ELR (cell line): ENCODE data around the gene MAPKAP1.

Experiments used
- DNase-seq: peaks from one replicate; pipeline ENCODE4 v3.0.0-alpha.2; 2015; ENCODE audit warnings: low read depth

The MAPKAP1 gene

DNA sequence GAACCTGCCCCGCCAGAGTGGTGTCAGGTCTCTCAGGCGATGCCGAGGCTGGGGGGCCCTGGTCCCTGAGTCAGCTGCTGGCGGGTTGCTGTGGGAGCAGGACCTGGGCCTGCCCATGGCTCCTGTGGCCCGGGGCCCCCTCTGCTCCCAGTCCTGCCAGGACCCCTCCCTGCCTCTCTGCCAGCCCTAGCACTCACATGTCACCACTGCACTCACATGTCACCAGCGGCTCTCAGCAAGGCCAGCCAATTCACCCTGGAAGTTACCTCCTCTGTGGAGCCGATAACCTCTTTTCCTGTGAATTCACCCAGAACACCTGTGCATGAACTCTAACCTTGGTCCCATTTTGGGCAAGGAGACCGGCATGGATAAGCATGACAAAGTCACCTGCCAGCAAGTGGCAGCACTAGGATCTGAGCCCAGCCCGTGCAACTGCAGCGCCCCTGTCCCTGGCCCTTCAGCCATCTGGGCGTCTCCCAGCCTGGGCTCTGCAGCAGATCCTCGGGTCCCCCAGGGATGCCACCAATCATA, 275.2 kb downstream of the MAPKAP1 start:
- no peak for DNase-seq

GRCh38 chr9:125431012-125431305, 276.0 kb downstream of the MAPKAP1 start:
- no peak for DNase-seq

GRCh38 chr9:125430161-125431011, 276.6 kb downstream of the MAPKAP1 start:
- DNase-seq, result no peak

- no peak for DNase-seq
Observed at GRCh38 chr9:125429476-125430160, 277.4 kb downstream of the MAPKAP1 start.

- DNase-seq, result no peak
Observed at GRCh38 chr9:125428902-125429467, 278.0 kb downstream of the MAPKAP1 start.

GRCh38 chr9:125428060-125428901, 278.7 kb downstream of the MAPKAP1 start:
- peak; percentile 12 for DNase-seq

DNA sequence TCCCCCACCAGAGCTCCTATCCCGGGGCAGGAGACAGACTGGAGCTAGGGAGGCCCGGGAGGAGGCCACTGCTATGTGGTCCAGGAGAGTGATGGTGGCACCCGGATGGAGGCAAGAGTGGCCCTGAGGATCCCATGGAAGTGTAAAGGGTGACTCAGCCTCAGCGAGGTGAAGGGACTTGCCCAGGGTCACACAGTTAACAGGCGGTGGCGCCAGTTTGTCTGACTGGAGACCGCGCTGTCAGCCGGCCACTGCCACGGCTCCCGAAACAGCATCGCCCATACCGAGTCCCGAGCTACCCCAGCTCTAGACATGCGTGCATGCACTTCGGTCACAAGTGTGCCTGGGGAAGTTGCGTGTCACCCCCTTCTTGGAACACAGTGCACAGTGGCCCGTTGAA, 279.5 kb downstream of the MAPKAP1 start:
- no peak for DNase-seq

DNA sequence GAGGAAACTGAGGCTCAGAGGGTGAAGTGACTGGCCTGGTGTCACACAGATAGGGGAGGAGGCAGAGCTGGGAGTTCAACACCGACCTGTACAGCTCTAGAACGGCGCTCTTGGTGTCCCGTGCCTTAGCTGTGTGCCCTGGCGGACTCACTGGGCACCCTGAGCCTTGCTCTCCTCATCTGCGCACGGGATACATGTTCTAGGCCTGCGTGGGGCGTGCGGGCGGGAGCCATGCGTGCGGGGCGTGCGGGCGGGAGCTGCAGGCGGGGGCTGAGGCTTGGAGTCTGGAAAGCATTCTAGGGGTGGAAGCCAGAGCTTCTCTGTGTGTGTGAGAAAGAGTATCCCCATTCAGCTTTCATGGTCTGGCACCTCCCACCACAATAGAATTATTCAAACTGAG, 280.1 kb downstream of the MAPKAP1 start:
- no peak for DNase-seq

DNA sequence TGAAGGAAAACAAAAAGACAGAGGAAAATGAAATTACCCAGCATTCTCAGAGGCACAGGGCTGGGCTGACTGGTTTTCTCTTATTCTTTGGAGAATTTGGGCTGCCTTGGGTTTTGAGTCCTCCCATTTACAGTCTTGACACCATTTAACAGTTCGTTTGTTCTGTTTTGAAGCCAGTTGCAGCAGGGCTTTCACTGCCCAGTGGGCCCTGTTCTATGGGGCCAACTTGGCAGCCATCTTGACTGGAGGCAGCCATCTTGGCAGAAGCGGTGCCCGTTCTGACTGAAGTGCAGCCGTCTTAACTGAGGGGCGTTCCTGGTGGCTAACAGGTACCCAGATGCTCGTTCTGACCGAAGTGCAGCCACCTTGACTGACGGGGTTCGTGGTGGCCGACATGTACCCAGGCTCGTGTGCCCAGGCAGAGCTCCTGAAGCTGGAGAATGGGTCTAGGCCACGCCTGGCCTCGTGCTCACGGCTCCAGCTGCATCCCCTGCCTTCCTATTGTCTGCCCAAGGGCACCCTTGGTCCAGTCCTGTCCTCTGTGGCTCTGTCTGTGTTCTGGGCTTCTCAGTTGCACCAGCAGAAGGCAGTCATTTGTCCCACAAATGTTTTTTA, 281.0 kb downstream of the MAPKAP1 start:
- no peak for DNase-seq

GRCh38 chr9:125425170-125425897, 281.7 kb downstream of the MAPKAP1 start:
- DNase-seq, result no peak

GRCh38 chr9:125423964-125424363, 283.0 kb downstream of the MAPKAP1 start:
- no peak for DNase-seq

DNA sequence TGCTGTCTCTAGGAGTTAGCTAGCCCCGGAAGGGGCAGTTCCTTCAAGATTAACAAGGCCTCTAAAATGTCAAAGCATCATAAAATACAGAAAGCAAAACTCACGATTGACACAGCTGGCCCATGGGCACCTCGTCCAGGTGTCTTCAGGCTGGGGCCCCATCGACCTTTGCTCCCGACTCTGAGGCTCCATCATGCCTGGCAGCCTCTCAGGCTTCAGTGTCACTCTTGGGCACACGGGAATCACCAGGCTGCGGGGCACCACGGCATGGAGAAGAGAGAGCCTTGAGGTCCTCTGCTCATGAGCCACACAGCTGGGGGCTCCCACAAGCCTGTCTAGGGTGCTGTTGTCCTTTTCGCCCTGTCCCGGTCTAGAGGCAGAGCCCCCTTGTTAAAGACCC, 284.2 kb downstream of the MAPKAP1 start:
- DNase-seq, result no peak

GRCh38 chr9:125421591-125422181, 285.3 kb downstream of the MAPKAP1 start:
- DNase-seq, result no peak

DNA sequence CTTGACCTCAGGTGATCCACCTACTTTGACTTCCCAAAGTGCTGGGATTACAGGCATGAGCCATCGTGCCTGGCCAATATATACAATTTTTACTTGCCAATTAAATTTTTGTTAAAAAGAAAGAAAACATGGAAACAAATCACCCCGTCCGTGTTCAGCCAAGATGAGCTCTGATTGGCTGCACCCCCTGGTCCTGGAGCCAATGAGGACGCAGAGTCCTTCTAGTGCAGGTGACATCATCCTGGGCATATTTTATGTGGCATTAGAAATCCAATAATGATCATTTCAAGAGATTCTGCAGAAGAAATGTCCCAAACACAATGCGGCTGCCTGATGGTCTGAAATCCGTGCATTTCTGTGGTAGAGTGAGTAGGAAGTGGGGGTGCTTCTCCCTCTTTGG, 285.8 kb downstream of the MAPKAP1 start:
- DNase-seq, result no peak

- DNase-seq, result peak; percentile 21
Observed at GRCh38 chr9:125418404-125418803, 288.6 kb downstream of the MAPKAP1 start.

GRCh38 chr9:125416517-125416916, 290.5 kb downstream of the MAPKAP1 start:
- DNase-seq, result no peak

DNA sequence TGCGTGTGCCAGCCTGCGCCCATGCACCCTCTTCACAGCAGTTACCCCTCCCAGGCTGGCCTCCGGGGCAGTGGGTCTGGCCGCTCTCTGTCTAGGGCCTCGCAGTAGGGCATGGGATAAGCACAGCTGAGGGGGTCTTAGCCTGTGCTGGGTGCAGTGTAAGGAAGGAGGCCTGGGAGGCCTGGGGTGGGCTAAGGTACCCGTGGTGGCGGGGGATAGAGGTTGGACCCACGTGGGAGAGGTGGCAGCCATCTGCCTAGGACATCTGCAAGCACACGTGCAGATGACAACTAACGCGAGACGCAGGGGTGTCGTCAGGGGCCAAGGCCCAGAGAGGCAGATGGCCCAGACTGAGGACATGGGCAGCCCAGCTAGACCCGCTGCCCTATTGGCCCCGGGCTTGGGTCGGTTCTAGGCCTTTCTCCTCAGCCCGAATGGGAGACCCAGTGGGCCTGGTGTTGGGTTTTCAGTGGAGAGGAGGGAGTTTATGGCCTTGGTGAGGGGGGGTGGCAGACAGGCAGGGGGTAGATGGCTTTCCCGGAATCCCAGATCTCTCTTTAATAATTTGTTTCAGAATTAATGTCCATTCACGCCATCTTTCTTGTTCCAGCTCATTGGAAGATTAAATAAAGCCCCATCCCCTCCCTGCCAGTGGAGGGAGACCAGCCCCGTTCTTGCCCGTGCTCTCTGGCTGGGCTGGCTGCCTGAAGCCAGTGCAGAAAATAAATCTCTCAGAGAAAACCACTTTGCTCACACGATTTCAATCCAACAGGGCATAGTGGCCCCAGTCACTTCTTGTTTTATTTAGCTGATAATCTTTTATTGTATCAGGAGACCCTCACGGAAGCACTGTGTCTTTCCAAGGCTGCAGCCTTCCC, 291.2 kb downstream of the MAPKAP1 start:
- no peak for DNase-seq

DNA sequence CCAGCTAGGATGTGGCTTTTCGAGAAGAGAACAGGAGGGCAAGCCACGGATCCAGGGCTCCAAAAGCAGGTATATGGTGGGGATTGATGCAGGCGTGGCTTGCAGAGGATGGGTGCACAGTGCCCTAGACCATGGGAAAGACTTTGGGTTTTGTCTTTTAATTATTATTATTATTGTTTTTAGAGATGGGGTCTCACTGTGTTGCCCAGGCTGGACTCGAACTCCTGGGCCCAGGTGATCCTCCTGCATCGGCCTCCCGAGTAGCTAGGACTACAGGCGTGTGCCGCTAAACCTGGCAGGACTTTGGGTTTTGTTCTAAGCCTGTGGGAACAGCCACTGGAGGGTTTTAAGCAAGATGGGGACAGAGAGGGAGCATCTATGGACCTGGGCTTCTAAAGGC, 293.4 kb downstream of the MAPKAP1 start:
- no peak for DNase-seq

GRCh38 chr9:125412166-125412565, 294.8 kb downstream of the MAPKAP1 start:
- no peak for DNase-seq
